ENCODE data around the gene HTT. TPM values are rescaled to one million over a fixed set of nuclear protein-coding genes. Genes with fewer than 3 reads are reported as not detected.

The HTT gene
- total RNA-seq, 1 donor from 2014 or later, result 242 TPM

DNA sequence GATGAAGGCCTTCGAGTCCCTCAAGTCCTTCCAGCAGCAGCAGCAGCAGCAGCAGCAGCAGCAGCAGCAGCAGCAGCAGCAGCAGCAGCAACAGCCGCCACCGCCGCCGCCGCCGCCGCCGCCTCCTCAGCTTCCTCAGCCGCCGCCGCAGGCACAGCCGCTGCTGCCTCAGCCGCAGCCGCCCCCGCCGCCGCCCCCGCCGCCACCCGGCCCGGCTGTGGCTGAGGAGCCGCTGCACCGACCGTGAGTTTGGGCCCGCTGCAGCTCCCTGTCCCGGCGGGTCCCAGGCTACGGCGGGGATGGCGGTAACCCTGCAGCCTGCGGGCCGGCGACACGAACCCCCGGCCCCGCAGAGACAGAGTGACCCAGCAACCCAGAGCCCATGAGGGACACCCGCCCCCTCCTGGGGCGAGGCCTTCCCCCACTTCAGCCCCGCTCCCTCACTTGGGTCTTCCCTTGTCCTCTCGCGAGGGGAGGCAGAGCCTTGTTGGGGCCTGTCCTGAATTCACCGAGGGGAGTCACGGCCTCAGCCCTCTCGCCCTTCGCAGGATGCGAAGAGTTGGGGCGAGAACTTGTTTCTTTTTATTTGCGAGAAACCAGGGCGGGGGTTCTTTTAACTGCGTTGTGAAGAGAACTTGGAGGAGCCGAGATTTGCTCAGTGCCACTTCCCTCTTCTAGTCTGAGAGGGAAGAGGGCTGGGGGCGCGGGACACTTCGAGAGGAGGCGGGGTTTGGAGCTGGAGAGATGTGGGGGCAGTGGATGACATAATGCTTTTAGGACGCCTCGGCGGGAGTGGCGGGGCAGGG is 568 bp downstream of the HTT start:
- H3K36me3 Mint-ChIP-seq (ENCODE audit: low read depth), result peaks cover 7% of the 10 kb centered on the region
- no peak for ATAC-seq (ENCODE audit: low read depth)
- H3K27ac Mint-ChIP-seq, result peak overlapping the region; percentile 95
- peaks cover 47% of the 10 kb centered on the region for H3K4me1 Mint-ChIP-seq
- TF ChIP-seq, protein P1, sequence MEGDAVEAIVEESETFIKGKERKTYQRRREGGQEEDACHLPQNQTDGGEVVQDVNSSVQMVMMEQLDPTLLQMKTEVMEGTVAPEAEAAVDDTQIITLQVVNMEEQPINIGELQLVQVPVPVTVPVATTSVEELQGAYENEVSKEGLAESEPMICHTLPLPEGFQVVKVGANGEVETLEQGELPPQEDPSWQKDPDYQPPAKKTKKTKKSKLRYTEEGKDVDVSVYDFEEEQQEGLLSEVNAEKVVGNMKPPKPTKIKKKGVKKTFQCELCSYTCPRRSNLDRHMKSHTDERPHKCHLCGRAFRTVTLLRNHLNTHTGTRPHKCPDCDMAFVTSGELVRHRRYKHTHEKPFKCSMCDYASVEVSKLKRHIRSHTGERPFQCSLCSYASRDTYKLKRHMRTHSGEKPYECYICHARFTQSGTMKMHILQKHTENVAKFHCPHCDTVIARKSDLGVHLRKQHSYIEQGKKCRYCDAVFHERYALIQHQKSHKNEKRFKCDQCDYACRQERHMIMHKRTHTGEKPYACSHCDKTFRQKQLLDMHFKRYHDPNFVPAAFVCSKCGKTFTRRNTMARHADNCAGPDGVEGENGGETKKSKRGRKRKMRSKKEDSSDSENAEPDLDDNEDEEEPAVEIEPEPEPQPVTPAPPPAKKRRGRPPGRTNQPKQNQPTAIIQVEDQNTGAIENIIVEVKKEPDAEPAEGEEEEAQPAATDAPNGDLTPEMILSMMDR (IDR thresholded peaks at IDR 0.05), result no peak
- peak; percentile 39 for DNase-seq
- H3K4me3 Mint-ChIP-seq, result peak overlapping the region; percentile 92
- no peaks in the 10 kb centered on the region for H3K9me3 Mint-ChIP-seq
- intact Hi-C loops (cut with micrococcal nuclease), result loop anchor here (1.0 to 10.0 kb wide), 12 partner anchors 10 to 1360 kb away; partner anchors contain the start of genes FAM193A, GRK4, MXD4 and NOP14
- POLR2A ChIA-PET, result interaction anchor here (0.7 to 4.3 kb wide), 13 partner anchors 12 to 539 kb away, joined by 3 to 29 read pairs (median 4); no protein-coding TSS in a partner anchor
- H3K27me3 Mint-ChIP-seq, result no peaks in the 10 kb centered on the region
- CTCF ChIA-PET, result no interaction called here

DNA sequence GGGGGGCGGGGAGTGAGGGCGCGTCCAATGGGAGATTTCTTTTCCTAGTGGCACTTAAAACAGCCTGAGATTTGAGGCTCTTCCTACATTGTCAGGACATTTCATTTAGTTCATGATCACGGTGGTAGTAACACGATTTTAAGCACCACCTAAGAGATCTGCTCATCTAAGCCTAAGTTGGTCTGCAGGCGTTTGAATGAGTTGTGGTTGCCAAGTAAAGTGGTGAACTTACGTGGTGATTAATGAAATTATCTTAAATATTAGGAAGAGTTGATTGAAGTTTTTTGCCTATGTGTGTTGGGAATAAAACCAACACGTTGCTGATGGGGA is 1.1 kb downstream of the HTT start:
- Mint-ChIP-seq H3K4me1 (peaks cover 53% of the 10 kb centered on the region), H3K9me3 (no peaks in the 10 kb centered on the region), H3K27me3 (no peaks in the 10 kb centered on the region), H3K27ac (peak overlapping the region; percentile 95), H3K36me3 (ENCODE audit: low read depth) (peaks cover 7% of the 10 kb centered on the region), H3K4me3 (peak overlapping the region; percentile 92)
- ATAC-seq (ENCODE audit: low read depth), result no peak
- TF ChIP-seq, protein P1 (IDR thresholded peaks at IDR 0.05), result no peak
- ChIA-PET CTCF (no interaction called here), POLR2A (interaction anchor here (0.7 to 4.3 kb wide), 11 partner anchors 11 to 540 kb away, joined by 3 to 29 read pairs (median 5); no protein-coding TSS in a partner anchor)
- DNase-seq, result no peak
- intact Hi-C loops (cut with micrococcal nuclease), result loop anchor here (5.0 to 10.0 kb wide), 4 partner anchors 312 to 1361 kb away; partner anchors contain the start of genes FAM193A and SLBP

DNA sequence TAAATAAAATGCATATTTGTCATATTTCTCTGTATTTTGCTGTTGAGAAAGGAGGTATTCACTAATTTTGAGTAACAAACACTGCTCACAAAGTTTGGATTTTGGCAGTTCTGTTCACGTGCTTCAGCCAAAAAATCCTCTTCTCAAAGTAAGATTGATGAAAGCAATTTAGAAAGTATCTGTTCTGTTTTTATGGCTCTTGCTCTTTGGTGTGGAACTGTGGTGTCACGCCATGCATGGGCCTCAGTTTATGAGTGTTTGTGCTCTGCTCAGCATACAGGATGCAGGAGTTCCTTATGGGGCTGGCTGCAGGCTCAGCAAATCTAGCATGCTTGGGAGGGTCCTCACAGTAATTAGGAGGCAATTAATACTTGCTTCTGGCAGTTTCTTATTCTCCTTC is 3.3 kb downstream of the HTT start:
- Mint-ChIP-seq H3K4me3 (peak overlapping the region; percentile 75), H3K36me3 (ENCODE audit: low read depth) (peaks cover 11% of the 10 kb centered on the region), H3K27me3 (no peaks in the 10 kb centered on the region), H3K9me3 (no peaks in the 10 kb centered on the region), H3K4me1 (peaks cover 68% of the 10 kb centered on the region), H3K27ac (peak overlapping the region; percentile 95)
- TF ChIP-seq, protein P1 (IDR thresholded peaks at IDR 0.05), result no peak
- ChIA-PET POLR2A (interaction anchor here (0.9 to 3.2 kb wide), 5 partner anchors 9 to 382 kb away, joined by 3 to 16 read pairs (median 3); no protein-coding TSS in a partner anchor), CTCF (no interaction called here)
- ATAC-seq (ENCODE audit: low read depth), result peak; percentile 20
- DNase-seq, result peak; percentile 33
- intact Hi-C loops (cut with micrococcal nuclease), result loop anchor here (1.0 to 10.0 kb wide), 6 partner anchors 15 to 1363 kb away; partner anchors contain the start of genes FAM193A and SLBP

DNA sequence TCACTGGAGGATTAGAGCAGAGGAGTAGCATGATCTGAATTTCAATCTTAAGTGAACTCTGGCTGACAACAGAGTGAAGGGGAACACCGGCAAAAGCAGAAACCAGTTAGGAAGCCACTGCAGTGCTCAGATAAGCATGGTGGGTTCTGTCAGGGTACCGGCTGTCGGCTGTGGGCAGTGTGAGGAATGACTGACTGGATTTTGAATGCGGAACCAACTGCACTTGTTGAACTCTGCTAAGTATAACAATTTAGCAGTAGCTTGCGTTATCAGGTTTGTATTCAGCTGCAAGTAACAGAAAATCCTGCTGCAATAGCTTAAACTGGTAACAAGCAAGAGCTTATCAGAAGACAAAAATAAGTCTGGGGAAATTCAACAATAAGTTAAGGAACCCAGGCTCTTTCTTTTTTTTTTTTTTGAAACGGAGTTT is 5.2 kb downstream of the HTT start:
- Mint-ChIP-seq H3K4me1 (peaks cover 80% of the 10 kb centered on the region), H3K4me3 (peak overlapping the region; percentile 53), H3K27ac (peak overlapping the region; percentile 95), H3K9me3 (no peaks in the 10 kb centered on the region), H3K27me3 (no peaks in the 10 kb centered on the region), H3K36me3 (ENCODE audit: low read depth) (peaks cover 14% of the 10 kb centered on the region)
- TF ChIP-seq, protein P1 (IDR thresholded peaks at IDR 0.05), result no peak
- intact Hi-C loops (cut with micrococcal nuclease), result loop anchor here (2.0 to 10.0 kb wide), 5 partner anchors 13 to 1365 kb away; partner anchors contain the start of genes FAM193A and SLBP
- POLR2A ChIA-PET, result interaction anchor here (0.6 to 3.2 kb wide), 5 partner anchors 21 to 814 kb away, joined by 3 to 16 read pairs (median 3); no protein-coding TSS in a partner anchor
- DNase-seq (no peak), ATAC-seq (ENCODE audit: low read depth) (peak; percentile 61)
- CTCF ChIA-PET, result no interaction called here

All from activated B cell treated with CpG ODN at 0.5 μM for 24 hours (primary cell).